GM19193 (cell line): Measurements from ENCODE around the gene ZNF322.

Experiments used
- POLR2A ChIP-seq: IDR thresholded peaks from 4 replicates; pipeline ENCODE4 v1.6.1; 2011; ENCODE audit not compliant: insufficient read depth, insufficient read length; ENCODE audit errors: extremely low read depth

Gene ZNF322

GRCh38 chr6:26594131-26594498 lies 65.4 kb downstream of the ZNF322 start:
- no peak for TF ChIP-seq POLR2A

- no peak for TF ChIP-seq POLR2A
Observed at GRCh38 chr6:26593278-26594130, 66.0 kb downstream of the ZNF322 start.

- TF ChIP-seq POLR2A = no peak
Observed at GRCh38 chr6:26592649-26593048, 66.9 kb downstream of the ZNF322 start.

- no peak for TF ChIP-seq POLR2A
Observed at GRCh38 chr6:26588965-26589364, 70.6 kb downstream of the ZNF322 start.
